Skeletal muscle satellite cell (primary cell): ENCODE data around the gene SH3BGRL3. TPM values are rescaled to one million over a fixed set of nuclear protein-coding genes. Genes with fewer than 3 reads are reported as not detected.
"Not testable (repeated sequence)": the region's sequence is repeated elsewhere in the genome, so short reads cannot be mapped to it uniquely, and the experiment has no call there.

Experiments used
- H3K27me3 ChIP-seq: 2 replicates; pipeline ENCODE4 v1.7.0; 2013; ENCODE audit warnings: low read length; ENCODE audit not compliant: control insufficient read depth, insufficient read depth
- H3K36me3 ChIP-seq: 2 replicates; pipeline ENCODE4 v1.7.0; 2013; ENCODE audit warnings: mild to moderate bottlenecking, control low read depth, low read length; ENCODE audit not compliant: insufficient read depth
- H3K4me1 ChIP-seq: 2 replicates; pipeline ENCODE4 v1.7.0; 2013; ENCODE audit warnings: low read length; ENCODE audit not compliant: control insufficient read depth, insufficient read depth
- H3K4me2 ChIP-seq: 2 replicates; pipeline ENCODE4 v1.7.0; 2013; ENCODE audit warnings: mild to moderate bottlenecking, low read length
- H3K4me3 ChIP-seq: 2 replicates; pipeline ENCODE4 v1.7.0; 2013; ENCODE audit warnings: low read length
- H3K9ac ChIP-seq: 2 replicates; pipeline ENCODE4 v1.7.0; 2013; ENCODE audit warnings: mild to moderate bottlenecking, low read depth, low read length, moderate library complexity
- H3K9me3 ChIP-seq: replicated peaks from 2 replicates; pipeline ENCODE4 v1.7.0; 2013; ENCODE audit warnings: mild to moderate bottlenecking, control low read depth, low read length
- total RNA-seq: library from RNA; depleted of rRNA; stranded (reverse); fragments of >200 nt; gene quantifications from 2 replicates; pipeline ENCODE4 v1.2.3, GENCODE V29; 2012; rRNA removed

SH3BGRL3 gene
- total RNA-seq = 36.2 and 43.2 TPM in 2 replicates

GRCh38 chr1:26279456-26280332, at the start of gene SH3BGRL3:
Gene SH3BGRL3, plus strand, starts transcription at chr1:26280086. Its CDS starts 70 bp downstream, at chr1:26280156.
- H3K36me3 ChIP-seq = peaks cover 38% of the 10 kb centered on the region

DNA sequence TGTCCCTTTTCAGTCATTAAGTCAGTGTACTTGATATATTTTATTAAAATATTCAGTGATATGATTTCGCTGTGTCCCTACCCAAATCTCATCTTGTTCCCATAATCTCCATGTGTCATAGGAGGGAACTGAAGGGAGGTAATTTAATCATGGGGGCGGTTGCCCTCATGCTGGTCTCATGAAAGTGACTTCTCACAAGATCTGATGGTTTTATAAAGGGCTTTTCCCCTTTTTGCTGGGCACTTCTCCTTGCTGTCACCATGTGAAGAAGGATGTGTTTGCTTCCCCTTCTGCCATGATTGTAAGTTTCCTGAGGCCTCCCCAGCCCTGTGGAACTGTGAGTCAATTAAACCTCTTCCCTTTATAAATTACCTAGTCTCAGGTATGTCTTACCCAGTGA, 49.2 kb upstream of the SH3BGRL3 start:
- H3K4me3 ChIP-seq, H3K4me2 ChIP-seq, H3K4me1 ChIP-seq, H3K9me3 ChIP-seq, H3K36me3 ChIP-seq, H3K9ac ChIP-seq: not testable (repeated sequence)
- H3K27me3 ChIP-seq = peaks cover 16% of the 10 kb centered on the region

More at GRCh38 chr1:26279456-26280332, at the start of gene SH3BGRL3:
- no peaks in the 10 kb centered on the region for H3K27me3 ChIP-seq
- peaks cover 88% of the 10 kb centered on the region for H3K4me1 ChIP-seq
- H3K4me3 ChIP-seq = peak within 1 kb of the TSS; percentile 90
- H3K9ac ChIP-seq = peak within 1 kb of the TSS; percentile 89
- no peaks in the 10 kb centered on the region for H3K9me3 ChIP-seq
- H3K4me2 ChIP-seq = peak within 1 kb of the TSS; percentile 95

- H3K9ac ChIP-seq = peak within 1 kb of the TSS; percentile 88
- H3K4me2 ChIP-seq = peak within 1 kb of the TSS; percentile 89
- peak within 1 kb of the TSS; percentile 98 for H3K4me3 ChIP-seq
These were observed 45.8 kb upstream of the SH3BGRL3 start, which contains the start of gene CEP85 for GRCh38 chr1:26233903-26234643. Gene CEP85, plus strand, starts transcription at chr1:26234200. Its CDS starts 5,584 bp downstream, at chr1:26239784.

DNA sequence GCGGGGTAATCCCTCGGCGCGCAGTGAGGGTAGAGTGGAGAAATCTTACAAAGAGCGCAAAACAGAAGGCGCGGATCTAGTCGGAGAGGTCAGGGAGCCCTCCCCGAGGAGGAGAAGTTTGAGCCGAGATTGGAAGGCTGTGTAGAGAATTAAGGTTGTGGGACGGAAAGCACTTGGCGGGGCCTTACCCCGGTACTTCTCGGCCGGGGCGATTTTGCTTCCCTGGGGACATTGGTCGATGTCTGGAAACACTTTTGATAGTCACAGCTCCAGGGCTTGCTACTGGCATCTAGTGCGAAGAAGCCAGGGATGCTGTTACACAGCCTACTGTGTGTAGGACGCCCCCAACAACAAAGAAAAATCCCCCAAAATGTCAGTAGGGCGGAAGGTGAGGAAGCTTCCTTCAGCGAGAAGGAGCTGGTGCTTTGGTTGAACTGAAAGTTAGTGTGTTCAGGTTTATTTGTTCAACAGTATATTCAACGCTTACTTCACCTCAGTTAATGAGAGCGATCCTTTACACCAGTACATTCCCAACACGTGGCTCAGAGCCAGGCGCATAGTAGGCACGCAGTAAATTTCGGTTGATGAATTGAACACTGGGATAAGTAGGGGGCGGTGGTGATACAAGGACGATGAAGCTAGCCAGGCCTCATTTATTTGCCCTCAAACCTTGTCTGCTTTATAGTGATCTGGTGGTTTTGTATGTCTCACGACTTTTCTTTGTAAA, 45.1 kb upstream of the SH3BGRL3 start:
- no peaks in the 10 kb centered on the region for H3K9me3 ChIP-seq
- peaks cover 22% of the 10 kb centered on the region for H3K4me1 ChIP-seq
- peak overlapping the region; percentile 98 for H3K4me3 ChIP-seq
- peak overlapping the region; percentile 89 for H3K4me2 ChIP-seq
- H3K36me3 ChIP-seq = no peaks in the 10 kb centered on the region
- H3K9ac ChIP-seq = peak overlapping the region; percentile 88
- no peaks in the 10 kb centered on the region for H3K27me3 ChIP-seq

More at GRCh38 chr1:26233903-26234643, 45.8 kb upstream of the SH3BGRL3 start, which contains the start of gene CEP85:
- Histone ChIP-seq H3K27me3 (no peaks in the 10 kb centered on the region), H3K9me3 (no peaks in the 10 kb centered on the region), H3K4me1 (peaks cover 18% of the 10 kb centered on the region), H3K36me3 (no peaks in the 10 kb centered on the region)

GRCh38 chr1:26237230-26237966, 42.5 kb upstream of the SH3BGRL3 start:
- H3K9me3 ChIP-seq = no peaks in the 10 kb centered on the region
- H3K4me1 ChIP-seq = peaks cover 25% of the 10 kb centered on the region
- H3K36me3 ChIP-seq = no peaks in the 10 kb centered on the region
- peak overlapping the region; percentile 44 for H3K4me2 ChIP-seq
- no peak overlapping the region for H3K4me3 ChIP-seq
- H3K27me3 ChIP-seq = no peaks in the 10 kb centered on the region
- no peak overlapping the region for H3K9ac ChIP-seq

- peak overlapping the region; percentile 31 for H3K4me2 ChIP-seq
- H3K4me1 ChIP-seq = peaks cover 19% of the 10 kb centered on the region
- peaks cover 3% of the 10 kb centered on the region for H3K36me3 ChIP-seq
- H3K27me3 ChIP-seq = no peaks in the 10 kb centered on the region
- no peaks in the 10 kb centered on the region for H3K9me3 ChIP-seq
- no peak overlapping the region for H3K4me3 ChIP-seq
- no peak overlapping the region for H3K9ac ChIP-seq
These were observed 40.0 kb upstream of the SH3BGRL3 start for GRCh38 chr1:26239936-26240335.

DNA sequence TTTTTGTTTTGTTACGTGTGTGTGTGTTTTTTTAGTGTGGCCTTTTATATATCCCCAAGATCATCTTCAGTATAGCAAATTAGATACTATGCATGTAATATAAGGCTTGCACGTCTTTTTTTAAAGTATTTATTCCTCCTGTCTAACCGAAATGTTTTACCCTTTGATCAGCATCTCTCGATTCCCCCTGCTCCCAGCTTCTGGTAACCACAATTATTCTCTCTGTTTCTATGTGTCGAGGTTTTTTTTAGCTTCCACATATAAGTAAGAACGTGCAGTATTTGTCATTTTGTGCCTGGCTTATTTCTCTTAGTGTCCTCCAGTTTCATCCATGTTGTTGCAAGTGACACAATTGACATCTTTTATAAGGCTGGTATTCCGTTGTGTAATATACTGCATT, 27.2 kb upstream of the SH3BGRL3 start:
- no peaks in the 10 kb centered on the region for H3K27me3 ChIP-seq
- no peaks in the 10 kb centered on the region for H3K9me3 ChIP-seq
- no peak overlapping the region for H3K9ac ChIP-seq
- no peak overlapping the region for H3K4me3 ChIP-seq
- no peak overlapping the region for H3K4me2 ChIP-seq
- H3K4me1 ChIP-seq = no peaks in the 10 kb centered on the region
- peaks cover 15% of the 10 kb centered on the region for H3K36me3 ChIP-seq

DNA sequence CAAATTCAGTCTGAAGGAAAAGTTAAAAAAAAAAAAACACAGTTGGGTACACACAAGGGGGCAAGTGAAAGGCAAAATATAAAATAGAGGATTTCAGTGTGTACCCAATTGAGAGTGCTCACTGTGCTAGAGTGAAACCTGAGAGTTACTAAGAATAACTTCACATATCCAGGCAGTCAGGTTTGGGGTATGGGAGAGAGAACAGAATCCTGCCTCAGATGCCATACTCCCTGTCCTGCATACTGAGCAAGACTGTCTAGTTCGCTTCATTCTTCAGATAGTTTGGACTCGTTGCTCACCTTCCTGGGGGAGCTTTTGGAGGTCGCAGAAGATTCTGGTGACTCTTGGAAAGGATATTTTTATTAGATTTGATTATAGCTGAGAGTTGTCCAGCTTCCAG, 25.5 kb upstream of the SH3BGRL3 start:
- H3K27me3 ChIP-seq = no peaks in the 10 kb centered on the region
- H3K4me1 ChIP-seq = no peaks in the 10 kb centered on the region
- no peaks in the 10 kb centered on the region for H3K9me3 ChIP-seq
- no peak overlapping the region for H3K4me2 ChIP-seq
- H3K4me3 ChIP-seq = no peak overlapping the region
- H3K36me3 ChIP-seq = peaks cover 17% of the 10 kb centered on the region
- H3K9ac ChIP-seq = no peak overlapping the region

DNA sequence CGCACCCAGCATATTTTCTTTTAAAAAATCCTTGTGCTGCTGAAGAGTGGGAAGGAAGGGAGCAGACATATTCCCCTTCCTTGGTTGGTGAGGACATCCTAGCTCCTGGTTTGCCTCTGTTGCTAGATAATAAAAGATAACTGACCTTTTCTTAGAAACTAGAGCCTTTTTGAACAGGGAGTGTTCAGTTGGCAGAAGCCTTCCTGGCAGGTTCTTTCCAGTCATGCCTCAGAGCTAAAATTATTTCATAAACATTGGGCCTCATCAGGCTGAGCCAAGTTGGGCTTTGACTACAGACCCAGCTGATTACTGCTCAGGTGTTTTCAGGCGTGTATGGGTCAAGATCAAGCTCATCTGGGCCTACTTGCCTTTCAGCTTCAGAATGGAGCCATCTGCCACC, 22.7 kb upstream of the SH3BGRL3 start:
- Histone ChIP-seq H3K4me1 (no peaks in the 10 kb centered on the region), H3K4me2 (no peak overlapping the region), H3K4me3 (no peak overlapping the region), H3K36me3 (peaks cover 23% of the 10 kb centered on the region), H3K27me3 (no peaks in the 10 kb centered on the region), H3K9me3 (no peaks in the 10 kb centered on the region), H3K9ac (no peak overlapping the region)

- H3K36me3 ChIP-seq = peaks cover 23% of the 10 kb centered on the region
- no peaks in the 10 kb centered on the region for H3K9me3 ChIP-seq
- no peak overlapping the region for H3K9ac ChIP-seq
- no peak overlapping the region for H3K4me3 ChIP-seq
- H3K4me2 ChIP-seq = no peak overlapping the region
- H3K27me3 ChIP-seq = no peaks in the 10 kb centered on the region
- H3K4me1 ChIP-seq = no peaks in the 10 kb centered on the region
These were observed 20.9 kb upstream of the SH3BGRL3 start for GRCh38 chr1:26259005-26259404.
